Activated CD8-positive, alpha-beta T cell treated with anti-CD3 and anti-CD28 coated beads for 36 hours (primary cell): ENCODE results near the gene CUL4A. TPM values are rescaled to one million over a fixed set of nuclear protein-coding genes. Genes with fewer than 3 reads are reported as not detected.
A peak's percentile ranks its signal among the peaks of the same experiment; 100 is the strongest.

Source experiments
- ATAC-seq: fragments of 200-7000 bp; cut with Tn5 transposase; one replicate; pipeline ENCODE4 v1.10.0; 2021; ENCODE audit warnings: mild to moderate bottlenecking, moderate library complexity
- CTCF ChIA-PET: fragments of 350-600 bp; sonication (Branson Sonifier 250); formaldehyde crosslinking; loops from one replicate; lab custom pipeline; 2021; ENCODE audit warnings: antibody characterized with exemption; lab: Charles Lee
- POLR2A ChIA-PET: fragments of 350-600 bp; sonication (Branson Sonifier 250); formaldehyde crosslinking; loops from one replicate; lab custom pipeline; 2021; ENCODE audit warnings: antibody characterized with exemption; lab: Charles Lee
- DNase-seq: peaks from one replicate; pipeline ENCODE4 v3.0.0-alpha.2; 2020
- H3K27ac Mint-ChIP-seq: one replicate; pipeline ENCODE4 v1.8.0; 2021; ENCODE audit warnings: mild to moderate bottlenecking, mixed read lengths
- H3K27me3 Mint-ChIP-seq: one replicate; pipeline ENCODE4 v1.8.0; 2021; ENCODE audit warnings: mixed read lengths
- H3K36me3 Mint-ChIP-seq: one replicate; pipeline ENCODE4 v1.8.0; 2021; ENCODE audit warnings: low read depth, mixed read lengths
- H3K4me1 Mint-ChIP-seq: one replicate; pipeline ENCODE4 v1.8.0; 2021; ENCODE audit warnings: low read depth, mixed read lengths
- H3K4me3 Mint-ChIP-seq: one replicate; pipeline ENCODE4 v1.8.0; 2021; ENCODE audit warnings: mild to moderate bottlenecking, moderate library complexity, mixed read lengths
- H3K9me3 Mint-ChIP-seq: one replicate; pipeline ENCODE4 v1.8.0; 2021; ENCODE audit warnings: mixed read lengths
- intact Hi-C: fragments of 100-400 bp; cut with micrococcal nuclease; formaldehyde crosslinking; loops from one replicate; pipeline ENCODE4 v1.10.0; 2022
- total RNA-seq, 2 experiments: library from RNA; stranded (reverse); gene quantifications; one replicate each; pipeline ENCODE4 v1.2.3, GENCODE V29; 2021
- TF ChIP-seq, protein P1 (sequence below): fragments of 200-600 bp; IDR thresholded peaks from one replicate; pipeline ENCODE4 v1.8.0; 2022; ENCODE audit warnings: antibody characterized with exemption, mild to moderate bottlenecking

Gene CUL4A
- total RNA-seq, 2 experiments from 2014 or later = 81.5 to 81.7 TPM

DNA sequence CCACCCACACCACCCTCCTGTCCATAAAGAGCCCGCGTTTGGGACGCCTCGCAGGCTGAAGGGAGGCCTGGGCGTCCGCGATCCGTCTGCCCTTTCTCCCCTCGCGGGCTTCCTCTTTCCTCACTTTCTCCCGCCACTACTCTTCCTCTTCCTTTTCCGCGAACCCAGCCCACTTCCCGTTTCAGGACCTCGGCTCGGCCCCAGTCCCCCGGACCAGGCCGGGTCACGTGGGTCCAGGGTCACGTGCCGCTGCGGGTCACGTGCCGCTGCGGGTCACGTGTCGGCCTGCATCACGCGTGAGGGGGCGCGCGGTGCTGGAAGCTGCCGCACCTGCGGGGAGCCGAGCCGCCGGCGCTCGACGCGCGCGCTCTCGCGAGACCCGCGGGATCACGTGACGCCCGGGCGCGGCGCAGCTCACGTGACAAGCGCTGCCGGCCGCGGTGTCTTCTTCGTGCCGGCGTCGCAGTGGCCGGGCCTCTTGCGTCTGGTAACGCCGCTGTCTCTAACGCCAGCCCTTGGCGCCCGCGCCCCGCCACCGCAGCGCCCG, 87.5 kb downstream of the CUL4A start, which contains the start of gene LAMP1:
TSS of gene LAMP1 (plus strand) at position 417 of the 547 bp plus-strand sequence. CDS start 196 bp downstream, outside the sequence.
- intact Hi-C loops = no loop called here
- CTCF ChIA-PET = interaction anchor here (1.5 to 1.6 kb wide), 2 partner anchors 97 to 354 kb away, joined by 3 to 4 read pairs; no protein-coding TSS in a partner anchor

DNA sequence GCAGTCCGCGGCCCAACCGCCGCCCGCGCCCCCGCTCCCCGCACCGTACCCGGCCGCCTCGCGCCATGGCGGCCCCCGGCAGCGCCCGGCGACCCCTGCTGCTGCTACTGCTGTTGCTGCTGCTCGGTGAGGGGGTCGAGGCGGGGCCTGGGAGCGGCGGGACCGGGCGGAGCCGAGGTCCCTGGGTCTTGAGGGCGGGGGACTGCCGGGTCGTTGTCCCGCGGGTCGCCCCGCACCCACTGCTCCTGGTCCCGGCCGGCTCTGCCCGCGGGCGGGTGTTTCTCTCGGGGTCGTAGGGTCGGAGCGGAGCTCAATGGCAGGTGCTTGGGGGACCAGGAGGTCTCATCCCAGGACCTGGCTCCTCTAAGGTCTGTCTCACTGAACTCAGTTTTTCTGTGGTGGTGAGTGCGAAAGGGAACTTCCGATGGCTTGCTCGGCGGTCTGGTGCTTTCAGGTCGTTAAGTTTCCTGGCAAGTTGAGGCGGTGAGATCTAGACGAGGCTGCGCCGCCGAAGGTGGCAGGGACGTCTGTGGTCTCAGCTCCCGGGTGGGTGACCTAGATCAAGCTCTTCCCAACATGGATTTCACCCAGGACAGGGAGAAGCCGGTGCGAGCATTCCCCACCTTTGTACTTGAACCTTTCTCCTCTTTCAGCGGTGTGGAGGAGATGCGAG, 88.1 kb downstream of the CUL4A start:
- H3K4me1 Mint-ChIP-seq = peaks cover 22% of the 10 kb centered on the region
- peak overlapping the region; percentile 94 for H3K27ac Mint-ChIP-seq
- peak; percentile 62 for ATAC-seq
- peaks cover 4% of the 10 kb centered on the region for H3K27me3 Mint-ChIP-seq
- CTCF ChIA-PET = interaction anchor here (0.7 to 1.6 kb wide), 3 partner anchors 96 to 1223 kb away, joined by 3 to 4 read pairs (median 3); no protein-coding TSS in a partner anchor
- intact Hi-C loops = no loop called here
- H3K4me3 Mint-ChIP-seq = peak overlapping the region; percentile 91
- POLR2A ChIA-PET = interaction anchor here (0.6 to 2.3 kb wide), 10 partner anchors 9 to 742 kb away, joined by 3 to 16 read pairs (median 4); partner anchors contain the start of genes CUL4A, MCF2L and PCID2
- TF ChIP-seq, protein P1, sequence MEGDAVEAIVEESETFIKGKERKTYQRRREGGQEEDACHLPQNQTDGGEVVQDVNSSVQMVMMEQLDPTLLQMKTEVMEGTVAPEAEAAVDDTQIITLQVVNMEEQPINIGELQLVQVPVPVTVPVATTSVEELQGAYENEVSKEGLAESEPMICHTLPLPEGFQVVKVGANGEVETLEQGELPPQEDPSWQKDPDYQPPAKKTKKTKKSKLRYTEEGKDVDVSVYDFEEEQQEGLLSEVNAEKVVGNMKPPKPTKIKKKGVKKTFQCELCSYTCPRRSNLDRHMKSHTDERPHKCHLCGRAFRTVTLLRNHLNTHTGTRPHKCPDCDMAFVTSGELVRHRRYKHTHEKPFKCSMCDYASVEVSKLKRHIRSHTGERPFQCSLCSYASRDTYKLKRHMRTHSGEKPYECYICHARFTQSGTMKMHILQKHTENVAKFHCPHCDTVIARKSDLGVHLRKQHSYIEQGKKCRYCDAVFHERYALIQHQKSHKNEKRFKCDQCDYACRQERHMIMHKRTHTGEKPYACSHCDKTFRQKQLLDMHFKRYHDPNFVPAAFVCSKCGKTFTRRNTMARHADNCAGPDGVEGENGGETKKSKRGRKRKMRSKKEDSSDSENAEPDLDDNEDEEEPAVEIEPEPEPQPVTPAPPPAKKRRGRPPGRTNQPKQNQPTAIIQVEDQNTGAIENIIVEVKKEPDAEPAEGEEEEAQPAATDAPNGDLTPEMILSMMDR = no peak
- peaks cover 1% of the 10 kb centered on the region for H3K9me3 Mint-ChIP-seq
- H3K36me3 Mint-ChIP-seq = peaks cover 9% of the 10 kb centered on the region
- peak; percentile 77 for DNase-seq

More for the DNA sequence above, 87.5 kb downstream of the CUL4A start, which contains the start of gene LAMP1:
- ATAC-seq (peak; percentile 81), DNase-seq (peak; percentile 96)
- POLR2A ChIA-PET = interaction anchor here (0.6 to 2.3 kb wide), 9 partner anchors 8 to 329 kb away, joined by 3 to 16 read pairs (median 4); partner anchors contain the start of genes CUL4A, MCF2L and PCID2
- H3K27ac Mint-ChIP-seq = peak within 1 kb of the TSS; percentile 99
- H3K36me3 Mint-ChIP-seq = peaks cover 9% of the 10 kb centered on the region
- H3K9me3 Mint-ChIP-seq = peaks cover 1% of the 10 kb centered on the region
- peak within 1 kb of the TSS; percentile 91 for H3K4me3 Mint-ChIP-seq
- peaks cover 28% of the 10 kb centered on the region for H3K4me1 Mint-ChIP-seq
- H3K27me3 Mint-ChIP-seq = peaks cover 10% of the 10 kb centered on the region
- TF ChIP-seq, protein P1 = no peak

DNA sequence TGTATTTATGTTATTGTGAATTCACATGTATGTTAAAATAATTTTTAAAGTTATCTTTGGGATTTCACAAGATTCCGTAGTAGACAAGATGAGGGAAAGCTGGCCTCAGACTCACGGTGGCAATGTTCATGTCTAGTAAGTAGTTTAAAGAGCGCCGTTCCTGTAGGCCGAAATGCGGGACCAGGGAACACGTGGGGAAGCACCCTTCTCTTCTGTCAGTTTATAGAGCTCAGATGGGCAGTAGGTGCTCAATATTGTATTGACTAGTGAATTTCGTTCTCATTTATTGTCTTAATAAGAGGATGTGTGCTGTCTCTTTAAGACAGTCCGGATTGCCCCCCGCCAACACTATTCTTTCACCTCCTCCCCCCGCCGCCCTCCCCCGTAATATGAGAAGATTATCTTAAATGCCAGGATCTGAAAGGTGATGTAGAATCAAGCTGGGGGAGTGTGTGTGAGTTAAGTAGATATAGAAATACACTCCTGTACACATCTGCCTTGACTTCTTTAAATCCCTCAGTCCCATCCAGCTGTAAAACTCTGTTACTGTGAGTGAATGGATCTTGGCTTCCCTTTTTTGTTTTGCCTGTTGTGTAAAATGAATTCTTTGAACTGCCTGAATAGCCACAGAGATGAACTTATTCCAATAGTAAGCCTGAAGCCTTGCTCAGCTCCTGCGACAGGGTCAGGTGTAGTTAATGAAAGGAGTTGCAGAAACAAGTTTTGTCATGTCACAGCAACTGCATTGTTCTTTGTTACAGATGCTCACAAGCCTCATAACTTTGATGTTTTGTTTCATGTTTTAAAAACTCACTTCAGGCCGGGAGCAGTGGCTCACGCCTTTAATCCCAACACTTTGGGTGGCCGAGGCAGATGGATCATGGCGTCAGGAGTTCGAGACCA, 88.9 kb downstream of the CUL4A start:
- intact Hi-C loops = no loop called here
- Mint-ChIP-seq H3K27me3 (peaks cover 2% of the 10 kb centered on the region), H3K4me3 (peak overlapping the region; percentile 89), H3K9me3 (peaks cover 1% of the 10 kb centered on the region), H3K36me3 (peaks cover 9% of the 10 kb centered on the region), H3K4me1 (peaks cover 28% of the 10 kb centered on the region), H3K27ac (peak overlapping the region; percentile 94)
- ATAC-seq (no peak), DNase-seq (peak; percentile 48)
- TF ChIP-seq, protein P1 = no peak
- ChIA-PET CTCF (interaction anchor here (0.7 to 1.6 kb wide), 3 partner anchors 95 to 1224 kb away, joined by 3 to 4 read pairs (median 3); no protein-coding TSS in a partner anchor), POLR2A (interaction anchor here (0.7 to 2.3 kb wide), 8 partner anchors 9 to 741 kb away, joined by 3 to 16 read pairs (median 4); partner anchors contain the start of genes CUL4A and PCID2)

DNA sequence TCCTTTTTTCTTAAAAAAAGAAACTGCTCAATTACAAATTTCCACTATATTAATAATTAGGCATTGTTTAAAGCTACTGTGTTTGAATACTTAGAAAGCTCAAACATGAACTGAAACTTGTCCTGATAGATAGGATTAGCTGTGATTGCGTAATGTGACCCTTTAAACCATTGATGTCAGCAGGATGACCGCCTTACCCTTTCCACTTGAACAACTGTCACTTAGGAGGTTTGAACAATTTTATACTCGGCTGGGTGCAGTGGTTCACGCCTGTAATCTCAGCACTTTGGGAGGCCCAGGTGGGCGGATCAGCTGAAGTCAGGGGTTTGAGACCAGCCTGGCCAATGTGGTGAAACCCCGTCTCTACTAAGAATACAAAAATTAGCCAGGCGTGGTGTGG, 90.5 kb downstream of the CUL4A start:
- ChIA-PET CTCF (no interaction called here), POLR2A (interaction anchor here (1.0 to 1.6 kb wide), 2 partner anchors 17 to 97 kb away, joined by 3 read pairs; no protein-coding TSS in a partner anchor)
- H3K4me3 Mint-ChIP-seq = no peak overlapping the region
- H3K36me3 Mint-ChIP-seq = peaks cover 9% of the 10 kb centered on the region
- DNase-seq (peak; percentile 24), ATAC-seq (no peak)
- intact Hi-C loops = no loop called here
- H3K4me1 Mint-ChIP-seq = peaks cover 35% of the 10 kb centered on the region
- H3K27me3 Mint-ChIP-seq = peaks cover 2% of the 10 kb centered on the region
- TF ChIP-seq, protein P1 = no peak
- no peak overlapping the region for H3K27ac Mint-ChIP-seq
- peaks cover 1% of the 10 kb centered on the region for H3K9me3 Mint-ChIP-seq
